ENCODE results near the gene ZBTB3.
"Not testable (repeated sequence)": the region's sequence is repeated elsewhere in the genome, so short reads cannot be mapped to it uniquely, and the experiment has no call there.

The ZBTB3 gene

DNA sequence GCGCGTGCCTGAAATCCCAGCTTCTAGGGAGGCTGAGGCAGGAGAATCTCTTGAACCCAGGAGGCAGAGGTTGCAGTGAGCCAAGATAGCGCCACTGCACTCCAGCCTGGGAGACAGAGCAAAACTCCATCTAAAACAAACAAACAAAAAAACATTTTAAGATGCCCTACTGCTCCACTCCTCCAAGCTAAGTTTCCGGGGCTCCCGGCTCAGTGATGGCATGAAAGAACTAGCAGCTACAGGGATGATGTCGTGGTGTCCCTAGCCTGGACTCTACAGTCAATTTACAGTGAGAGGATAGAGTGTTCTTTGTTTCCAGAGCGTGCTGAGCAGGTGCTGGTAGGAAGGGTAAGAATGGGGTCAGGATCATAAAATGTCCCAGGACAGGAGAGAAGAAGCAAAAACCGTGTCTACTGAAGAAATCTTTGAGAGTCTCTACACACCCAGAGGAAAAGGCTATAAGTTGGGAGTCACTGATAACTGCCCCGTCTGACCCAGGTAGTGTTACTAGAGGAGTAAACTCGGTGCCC, 1.2 kb upstream of the ZBTB3 start:
- no peak for FAIRE-seq

DNA sequence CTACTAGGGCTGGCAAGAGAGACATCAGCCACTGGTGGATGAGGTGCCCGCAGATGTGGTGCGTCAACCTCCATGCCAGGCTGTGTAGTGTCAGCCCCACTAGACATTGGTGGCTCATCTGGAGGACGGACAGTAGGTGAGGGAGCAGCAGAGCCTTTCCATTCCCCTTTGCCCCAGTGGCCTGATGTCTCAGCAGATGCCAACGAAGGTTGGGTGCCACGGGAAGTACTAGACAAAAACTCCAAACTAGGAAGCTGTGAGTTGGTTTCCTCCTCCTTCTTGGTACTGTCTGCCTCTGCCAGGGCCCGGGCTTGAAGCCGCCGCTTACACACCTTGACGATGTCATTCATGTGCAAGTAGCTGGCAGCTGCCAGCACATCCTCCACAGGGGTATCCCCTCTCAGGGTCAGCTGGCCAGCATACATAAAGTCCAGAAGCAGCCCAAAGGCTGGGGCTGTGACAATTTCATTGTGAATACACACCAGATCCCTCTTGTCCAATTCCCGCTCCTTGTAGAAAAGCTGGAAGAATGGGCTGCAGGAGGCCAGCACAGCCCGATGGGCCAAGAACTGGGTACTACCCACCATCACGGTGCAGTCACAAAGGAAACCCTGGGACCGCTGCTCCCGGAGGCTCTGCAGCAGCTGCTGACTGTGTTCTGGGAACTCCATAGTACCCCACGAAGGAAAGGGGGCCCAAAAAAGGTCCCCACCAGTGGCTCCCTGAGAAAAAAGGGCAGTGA, 795 bp downstream of the ZBTB3 start:
- FAIRE-seq = no peak

GRCh38 chr11:62752177-62752785, 1.7 kb downstream of the ZBTB3 start:
- FAIRE-seq = no peak

DNA sequence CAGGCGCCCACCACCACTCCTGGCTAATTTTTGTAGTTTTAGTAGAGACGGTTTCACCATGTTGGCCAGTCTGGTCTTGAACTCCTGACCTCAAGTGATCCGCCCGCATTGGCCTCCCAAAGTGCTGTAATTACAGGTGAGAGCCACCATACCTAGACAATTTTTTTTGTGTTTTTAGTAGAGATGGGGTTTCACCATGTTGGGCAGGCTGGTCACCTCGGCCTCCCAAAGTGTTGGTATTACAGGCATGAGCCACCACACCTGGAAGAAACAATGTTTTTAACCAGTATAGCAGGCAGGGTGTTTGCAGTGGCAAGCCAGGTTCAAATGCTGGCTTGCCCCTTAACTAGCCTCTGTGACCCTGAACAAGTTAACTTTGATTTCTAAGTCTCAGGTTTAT, 4.0 kb downstream of the ZBTB3 start:
- not testable (repeated sequence) for FAIRE-seq

DNA sequence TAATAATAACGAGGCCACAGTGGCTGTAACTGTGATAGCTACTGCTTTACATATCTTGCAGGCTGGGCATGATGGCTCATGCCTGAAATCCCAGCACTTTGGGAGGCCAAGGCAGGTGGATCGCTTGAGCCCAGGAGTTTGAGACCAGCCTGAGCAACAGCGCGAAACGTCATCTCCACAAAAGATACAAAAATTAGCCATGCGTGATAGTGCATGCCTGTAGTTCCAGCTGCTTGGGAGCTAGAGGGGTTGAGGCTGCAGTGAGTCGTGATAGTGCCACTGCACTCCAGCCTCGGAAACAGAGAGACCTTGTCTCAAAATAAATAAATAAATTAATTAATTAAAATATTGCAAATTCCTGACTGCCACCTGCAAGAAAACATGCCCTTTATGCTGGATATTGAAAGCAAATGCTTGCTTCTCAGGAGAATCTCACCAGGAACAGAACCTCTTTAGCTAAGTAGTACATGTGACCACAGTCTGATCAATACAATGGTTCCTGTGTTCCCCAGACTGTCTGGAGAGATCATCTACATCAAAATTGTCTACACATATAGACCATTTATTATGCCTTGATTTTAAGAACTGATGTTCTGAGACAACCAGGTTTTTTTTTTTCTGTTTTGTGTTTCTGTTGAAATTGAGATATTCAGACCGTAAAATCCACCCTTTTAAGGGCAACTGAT, 6.3 kb downstream of the ZBTB3 start:
- FAIRE-seq = no peak

- FAIRE-seq = no peak
These were observed 16.8 kb downstream of the ZBTB3 start for GRCh38 chr11:62737196-62737595.

- FAIRE-seq = peak; percentile 45
These were observed 21.1 kb downstream of the ZBTB3 start for GRCh38 chr11:62732830-62733229.

DNA sequence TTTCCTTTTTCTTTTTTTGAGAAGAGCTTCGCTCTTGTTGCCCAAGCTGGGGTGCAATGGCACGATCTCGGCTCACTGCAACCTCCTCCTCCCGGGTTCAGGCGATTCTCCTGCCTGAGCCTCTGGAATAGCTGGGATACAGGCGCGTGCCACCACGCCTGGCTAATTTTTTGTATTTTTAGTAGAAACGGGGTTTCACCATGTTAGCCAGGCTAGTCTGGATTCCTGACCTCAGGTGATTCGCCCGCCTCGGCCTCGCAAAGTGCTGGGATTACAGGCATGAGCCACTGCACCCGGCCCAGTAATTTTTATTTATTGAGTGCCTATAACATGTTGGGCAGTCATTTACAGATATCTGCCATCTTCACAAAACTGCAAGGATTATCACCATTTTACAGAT, 23.9 kb downstream of the ZBTB3 start:
- FAIRE-seq = not testable (repeated sequence)

GRCh38 chr11:62728171-62728988, 25.6 kb downstream of the ZBTB3 start, which contains the start of gene TTC9C:
TSS of gene TTC9C (plus strand) at chr11:62728486. CDS start at chr11:62728849, 363 bp downstream.
- FAIRE-seq = peak; percentile 76

- FAIRE-seq = peak; percentile 97
These were observed 26.1 kb downstream of the ZBTB3 start for GRCh38 chr11:62727872-62728170.

GRCh38 chr11:62727165-62727871, 26.6 kb downstream of the ZBTB3 start, which contains the start of gene HNRNPUL2:
TSS of gene HNRNPUL2 (minus strand) at chr11:62727457. CDS start at chr11:62727156, 301 bp downstream.
- no peak for FAIRE-seq

GRCh38 chr11:62726915-62727164, 27.1 kb downstream of the ZBTB3 start:
- FAIRE-seq = no peak

DNA sequence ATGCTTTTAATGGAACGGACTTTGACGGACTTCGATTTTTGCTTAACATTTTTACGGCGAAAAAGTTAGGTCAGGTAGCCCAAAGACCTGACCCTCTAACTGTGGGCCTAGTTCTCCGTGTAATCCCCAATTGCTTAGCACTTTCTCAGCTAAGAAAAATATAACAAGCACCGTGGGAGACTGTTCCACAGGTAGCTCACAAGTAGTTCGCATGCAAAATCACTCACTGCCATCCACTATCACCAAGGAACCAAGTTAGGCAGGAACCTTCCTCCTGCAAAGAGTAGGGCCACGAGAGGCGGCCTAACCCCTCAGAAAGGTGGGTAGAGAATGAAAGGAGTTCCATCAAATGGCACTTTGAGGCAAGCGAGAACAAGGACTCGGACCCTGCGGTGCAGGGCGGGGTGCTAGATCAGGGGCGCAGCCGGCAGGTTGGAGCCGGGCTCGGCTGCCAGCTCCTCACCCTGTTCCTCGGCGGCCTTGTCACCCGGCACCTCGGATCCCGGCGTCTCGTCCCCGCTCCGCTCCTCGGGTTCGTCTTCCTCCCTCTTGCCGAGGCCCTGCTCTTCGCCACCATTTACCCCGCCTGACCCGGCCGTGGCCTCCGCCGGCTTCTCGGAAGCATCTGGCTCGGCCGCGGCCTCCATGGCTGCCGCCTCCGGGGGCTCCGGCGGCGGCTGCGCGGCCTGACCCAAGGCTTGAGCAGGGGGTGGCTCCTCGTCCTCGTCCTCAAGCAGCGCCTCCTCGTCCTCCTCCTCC, 27.6 kb downstream of the ZBTB3 start:
- FAIRE-seq = no peak

DNA sequence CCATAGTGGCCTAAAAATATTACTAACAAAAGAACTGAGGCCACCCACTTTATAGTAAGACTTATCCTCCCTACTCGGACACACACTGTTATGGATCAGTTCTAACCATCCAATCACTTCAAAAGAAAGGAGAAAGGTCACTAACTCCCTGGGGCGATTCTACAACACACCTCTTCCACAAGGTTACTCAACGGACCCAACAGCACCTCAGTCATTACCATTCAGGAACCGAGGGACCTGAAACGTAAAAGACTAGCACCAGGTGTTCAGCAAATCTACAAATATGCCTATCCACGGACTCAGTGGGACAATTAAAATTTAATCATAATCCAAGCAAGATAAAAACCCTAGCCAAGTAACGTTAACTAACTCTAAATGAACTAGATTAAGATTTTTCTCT, 28.3 kb downstream of the ZBTB3 start:
- no peak for FAIRE-seq

GRCh38 chr11:62724171-62724570, 29.8 kb downstream of the ZBTB3 start:
- no peak for FAIRE-seq

- peak; percentile 46 for FAIRE-seq
These were observed 32.0 kb downstream of the ZBTB3 start for GRCh38 chr11:62721994-62722393.

- no peak for FAIRE-seq
These were observed 34.5 kb downstream of the ZBTB3 start for GRCh38 chr11:62719302-62719978.

DNA sequence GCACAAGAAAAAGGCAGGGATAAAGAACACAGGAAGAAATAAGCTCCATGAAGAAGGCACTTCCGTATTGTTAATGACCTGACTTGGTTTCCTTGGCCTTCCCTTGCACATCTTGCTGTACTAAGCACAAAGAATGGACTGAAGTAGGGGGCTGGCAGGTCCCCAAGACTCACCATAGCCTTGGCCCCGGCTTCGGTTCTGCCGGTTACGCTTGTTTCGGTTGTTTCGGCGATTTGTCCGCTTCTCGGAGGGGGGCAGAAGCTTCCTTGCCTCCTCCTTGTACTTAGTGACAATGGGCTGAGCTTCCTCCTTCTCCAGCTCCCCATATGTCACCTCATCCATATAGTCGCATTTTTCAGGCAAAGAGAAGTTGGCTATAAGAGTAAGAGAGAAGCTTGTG, 37.1 kb downstream of the ZBTB3 start:
- no peak for FAIRE-seq

DNA sequence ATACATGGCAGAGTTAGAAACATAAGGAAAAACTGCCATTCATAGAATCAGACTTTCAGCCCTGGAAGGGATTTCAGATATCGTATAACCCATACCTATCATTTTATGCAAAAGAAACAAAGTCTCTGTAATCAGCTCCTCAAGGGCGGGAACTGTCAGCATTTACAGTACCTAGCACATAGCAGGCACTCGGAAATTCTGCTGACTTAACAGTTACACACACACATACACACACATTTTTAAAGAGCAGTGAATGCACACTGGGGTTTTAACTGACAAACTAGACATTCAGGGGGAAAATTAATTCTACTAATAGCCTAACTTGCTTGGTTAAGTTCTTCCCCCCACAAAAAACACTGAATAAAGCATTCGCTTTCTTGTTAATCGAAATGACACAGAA, 37.8 kb downstream of the ZBTB3 start:
- FAIRE-seq = no peak

DNA sequence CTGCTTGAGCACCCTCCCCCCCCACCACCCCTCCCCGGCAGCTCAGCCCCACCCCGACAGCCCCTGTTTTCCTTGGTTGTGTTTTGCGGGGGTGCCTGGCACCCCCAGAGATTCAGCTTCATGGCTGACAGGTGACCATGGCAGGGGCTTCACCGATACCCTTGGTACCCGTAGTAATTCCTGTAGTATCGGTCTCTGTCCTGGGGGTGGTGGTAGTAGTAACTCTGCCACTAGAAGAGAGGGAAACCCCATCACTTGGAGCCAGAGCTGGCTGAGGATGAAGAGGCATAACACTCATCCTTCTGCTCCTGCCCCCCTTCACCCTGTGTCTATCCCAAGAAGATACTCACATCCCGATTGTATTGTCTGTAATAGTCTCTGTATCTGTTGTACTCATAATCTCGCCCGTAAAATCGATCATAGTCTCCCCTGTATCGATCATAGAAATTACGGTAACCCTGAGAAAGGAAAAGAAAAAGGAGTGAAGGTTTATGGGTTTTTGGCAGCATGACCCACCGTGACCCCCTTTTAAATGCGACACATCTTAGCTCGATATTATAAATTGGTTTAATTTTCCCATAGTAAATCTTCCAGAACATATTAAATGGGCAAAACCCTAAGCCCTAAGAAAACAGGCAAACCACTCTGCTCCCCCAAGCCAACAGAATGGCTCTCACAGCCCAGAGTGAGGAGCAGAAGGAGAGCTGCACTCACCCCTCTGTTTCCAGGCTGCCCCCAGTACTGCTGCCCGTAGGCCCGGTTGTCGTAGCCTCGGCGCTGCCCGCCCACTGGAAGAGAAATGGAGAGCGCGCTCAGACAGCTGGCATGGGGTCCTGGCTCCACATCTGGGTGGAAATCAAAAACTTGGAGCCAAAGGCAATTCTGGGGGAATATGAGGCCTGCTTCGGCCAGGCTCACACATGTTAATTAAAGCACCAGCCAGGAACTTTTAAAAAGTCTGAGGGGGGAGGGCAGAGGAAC, 38.5 kb downstream of the ZBTB3 start:
- FAIRE-seq = no peak

Measured in G401.6 (cell line).